ENCODE measurements around the gene LAMTOR3. TPM values are rescaled to one million over a fixed set of nuclear protein-coding genes. Genes with fewer than 3 reads are reported as not detected.

LAMTOR3 gene
- total and polyA plus RNA-seq, 9 of the 15 experiments (the other 6 are each of a cell fraction or from before 2014, with no cell fraction given): 17.9 to 146 (median 59.4) TPM

- TF ChIP-seq ZBTB7A (IDR thresholded peaks at IDR 0.05; ENCODE audit: borderline replicate concordance, control insufficient read depth, low read depth, low read length) (no peak), SRF (CRISPR knock-in tag; IDR thresholded peaks at IDR 0.05) (no peak), ZNF280A (IDR thresholded peaks at IDR 0.05; ENCODE audit: low read depth, partially characterized antibody) (no peak), ZNF561 (CRISPR knock-in tag; conservative IDR thresholded peaks at IDR 0.05) (no peak), ZNF436 (CRISPR knock-in tag; IDR thresholded peaks at IDR 0.05) (no peak)
Observed at GRCh38 chr4:99868126-99868596, 26.1 kb downstream of the LAMTOR3 start (continued).

DNA sequence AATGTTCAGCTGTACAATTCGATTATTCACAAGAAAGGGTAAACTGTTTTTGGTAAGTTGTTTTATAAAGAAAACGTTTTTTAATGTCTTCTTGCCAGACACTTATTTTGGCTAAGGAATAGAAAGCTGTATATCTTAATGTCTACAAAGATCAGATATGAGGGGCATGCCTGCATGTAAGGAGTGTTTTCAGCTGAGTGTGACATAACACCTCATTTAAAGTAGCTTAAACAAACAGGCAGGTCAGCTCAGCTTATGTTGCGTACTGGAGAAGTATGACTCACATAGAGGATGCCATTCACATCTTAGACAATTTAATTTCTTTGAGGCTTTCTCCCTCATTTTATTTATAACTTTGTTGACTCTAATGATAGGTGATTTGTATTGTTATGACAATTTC is 30.4 kb downstream of the LAMTOR3 start:
- no peaks in the 10 kb centered on the region for H3K27me3 ChIP-seq (ENCODE audit: control insufficient read depth in 2 of 2, insufficient read depth in 2 of 2, low read length in 2 of 2)
- WGBS (ENCODE audit: insufficient coverage, low coverage, missing lambda C conversion rate): 12% methylated on average over 3 of the region's 3 CpGs
- H3K27ac ChIP-seq (ENCODE audit: extremely low read depth, low read depth, low read length): no peak overlapping the region
- no peaks in the 10 kb centered on the region for H3K9me1 ChIP-seq (ENCODE audit: control insufficient read depth, insufficient read depth, low read length)
- H3K9me3 ChIP-seq (replicated peaks; ENCODE audit: control insufficient read depth, insufficient read depth, low read depth, low read length): no peaks in the 10 kb centered on the region
- H3K36me3 ChIP-seq (ENCODE audit: control insufficient read depth, insufficient read depth, low read length): no peaks in the 10 kb centered on the region
- H3K79me2 ChIP-seq (ENCODE audit: control insufficient read depth, insufficient read depth, low read length): no peaks in the 10 kb centered on the region
- no TSS peak for BruUV-seq (replicated peaks)
- no peaks in the 10 kb centered on the region for H4K20me1 ChIP-seq (replicated peaks; ENCODE audit: control insufficient read depth, insufficient read depth, low read length)
- DNase-seq (ENCODE audit: extremely low read depth in 1 of 4, low spot score in 3 of 4) (peak in 2 of 4 experiments; percentile 15 to 33), ATAC-seq (peak; percentile 83), FAIRE-seq (peak; percentile 60)
- H3K4me3 ChIP-seq: no peak overlapping the region
- POLR2A ChIA-PET: interaction anchor here (0.8 kb wide), 1 partner anchor 21 kb away, joined by 3 read pairs; no protein-coding TSS in a partner anchor
- CTCF ChIA-PET (ENCODE audit: low intra/inter-chr PET ratio): no interaction called here
- H3K4me1 ChIP-seq (replicated peaks in 1 of 2; ENCODE audit: control insufficient read depth in 2 of 2, insufficient read depth in 2 of 2, low read length in 2 of 2): no peaks in the 10 kb centered on the region
- in situ Hi-C loops (cut with MboI) (no loop called here), intact Hi-C loops (cut with micrococcal nuclease) (no loop called here)
- H3K4me2 ChIP-seq (ENCODE audit: insufficient read depth, low read length): no peak overlapping the region
- H3K9ac ChIP-seq (ENCODE audit: insufficient read depth in 1 of 2, low read depth in 2 of 2, low read length in 2 of 2): no peak overlapping the region
- H2AFZ ChIP-seq (ENCODE audit: low read depth, low read length): no peak overlapping the region
- TF ChIP-seq ATF1 (CRISPR knock-in tag; IDR thresholded peaks at IDR 0.05) (no peak), ATF1 (tag; IDR thresholded peaks at IDR 0.05) (0 out of 2 replicates have a peak, but pooled peaks have one; percentile 15), BRF1 (IDR thresholded peaks at IDR 0.05; ENCODE audit: borderline replicate concordance, extremely low read depth, insufficient read length) (no peak), CREM (IDR thresholded peaks at IDR 0.05; ENCODE audit: low read depth) (peak; percentile 27; the same call in 1 of the 2 replicates), DPF2 (IDR thresholded peaks at IDR 0.05) (peak; percentile 43; the same call in 1 of the 2 replicates), NRF1 (conservative IDR thresholded peaks at IDR 0.05 in 1 of 2, IDR thresholded peaks at IDR 0.05 in 1 of 2) (peak; percentile 16 to 18; a peak in 1 of 4 replicates), ZBTB7A (IDR thresholded peaks at IDR 0.05; ENCODE audit: borderline replicate concordance, control insufficient read depth, low read depth, low read length) (no peak), SMAD4 (CRISPR knock-in tag; conservative IDR thresholded peaks at IDR 0.05) (peak; percentile 56), CHD4 (IDR thresholded peaks at IDR 0.05; ENCODE audit: insufficient read depth, insufficient replicate concordance, low read depth, low read length, poor library complexity, severe bottlenecking) (no peak), FOXA3 (CRISPR knock-in tag; conservative IDR thresholded peaks at IDR 0.05 in 1 of 2, IDR thresholded peaks at IDR 0.05 in 1 of 2) (peak in 1 of 2 experiments; percentile 78; a peak in 2 of 4 replicates), MEF2D (tag; conservative IDR thresholded peaks at IDR 0.05; ENCODE audit: low read depth) (no peak), ILK (tag; IDR thresholded peaks at IDR 0.05; ENCODE audit: borderline replicate concordance, low read depth) (no peak)
- TF ChIP-seq, protein P1, sequence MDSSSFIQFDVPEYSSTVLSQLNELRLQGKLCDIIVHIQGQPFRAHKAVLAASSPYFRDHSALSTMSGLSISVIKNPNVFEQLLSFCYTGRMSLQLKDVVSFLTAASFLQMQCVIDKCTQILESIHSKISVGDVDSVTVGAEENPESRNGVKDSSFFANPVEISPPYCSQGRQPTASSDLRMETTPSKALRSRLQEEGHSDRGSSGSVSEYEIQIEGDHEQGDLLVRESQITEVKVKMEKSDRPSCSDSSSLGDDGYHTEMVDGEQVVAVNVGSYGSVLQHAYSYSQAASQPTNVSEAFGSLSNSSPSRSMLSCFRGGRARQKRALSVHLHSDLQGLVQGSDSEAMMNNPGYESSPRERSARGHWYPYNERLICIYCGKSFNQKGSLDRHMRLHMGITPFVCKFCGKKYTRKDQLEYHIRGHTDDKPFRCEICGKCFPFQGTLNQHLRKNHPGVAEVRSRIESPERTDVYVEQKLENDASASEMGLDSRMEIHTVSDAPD (CRISPR knock-in tag; IDR thresholded peaks at IDR 0.05): no peak
- TF ChIP-seq, protein P2, sequence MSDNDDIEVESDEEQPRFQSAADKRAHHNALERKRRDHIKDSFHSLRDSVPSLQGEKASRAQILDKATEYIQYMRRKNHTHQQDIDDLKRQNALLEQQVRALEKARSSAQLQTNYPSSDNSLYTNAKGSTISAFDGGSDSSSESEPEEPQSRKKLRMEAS (CRISPR knock-in tag; IDR thresholded peaks at IDR 0.05): no peak
